NOMO-1 (cell line): ENCODE measurements around the gene PLAAT3.
"Not testable (repeated sequence)": the region's sequence is repeated elsewhere in the genome, so short reads cannot be mapped to it uniquely, and the experiment has no call there.

ENCODE experiments used
- DNase-seq, 2 experiments: peaks; one replicate each; lab custom pipeline; 2025; ENCODE audit not compliant: unreplicated experiment in 2 of 2; lab: John Stamatoyannopoulos, UW

The PLAAT3 gene

GRCh38 chr11:63547061-63547460 is 67.2 kb downstream of the PLAAT3 start:
- no peak for DNase-seq

GRCh38 chr11:63543711-63544110 is 70.5 kb downstream of the PLAAT3 start:
- DNase-seq: peak in 1 of 2 experiments; percentile 28

DNA sequence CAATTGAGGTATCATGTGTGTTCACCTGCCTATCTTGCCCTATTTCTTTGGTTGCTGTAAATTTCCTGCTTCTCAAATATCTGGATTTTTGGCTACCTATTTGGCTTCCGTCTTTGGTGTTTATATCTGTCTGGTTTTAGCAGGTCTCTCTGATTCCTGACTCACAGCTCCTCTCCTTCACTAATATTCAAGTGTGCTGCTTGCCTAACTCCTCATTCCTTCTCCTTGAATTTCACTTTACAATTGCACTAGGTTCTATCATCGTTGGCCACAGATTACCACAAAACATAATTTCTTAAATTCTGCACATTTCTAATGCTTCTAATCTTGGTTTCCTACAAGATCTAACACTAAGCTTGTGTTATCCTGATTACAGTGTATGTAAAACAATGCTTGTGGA is 71.7 kb downstream of the PLAAT3 start:
- not testable (repeated sequence) for DNase-seq

DNA sequence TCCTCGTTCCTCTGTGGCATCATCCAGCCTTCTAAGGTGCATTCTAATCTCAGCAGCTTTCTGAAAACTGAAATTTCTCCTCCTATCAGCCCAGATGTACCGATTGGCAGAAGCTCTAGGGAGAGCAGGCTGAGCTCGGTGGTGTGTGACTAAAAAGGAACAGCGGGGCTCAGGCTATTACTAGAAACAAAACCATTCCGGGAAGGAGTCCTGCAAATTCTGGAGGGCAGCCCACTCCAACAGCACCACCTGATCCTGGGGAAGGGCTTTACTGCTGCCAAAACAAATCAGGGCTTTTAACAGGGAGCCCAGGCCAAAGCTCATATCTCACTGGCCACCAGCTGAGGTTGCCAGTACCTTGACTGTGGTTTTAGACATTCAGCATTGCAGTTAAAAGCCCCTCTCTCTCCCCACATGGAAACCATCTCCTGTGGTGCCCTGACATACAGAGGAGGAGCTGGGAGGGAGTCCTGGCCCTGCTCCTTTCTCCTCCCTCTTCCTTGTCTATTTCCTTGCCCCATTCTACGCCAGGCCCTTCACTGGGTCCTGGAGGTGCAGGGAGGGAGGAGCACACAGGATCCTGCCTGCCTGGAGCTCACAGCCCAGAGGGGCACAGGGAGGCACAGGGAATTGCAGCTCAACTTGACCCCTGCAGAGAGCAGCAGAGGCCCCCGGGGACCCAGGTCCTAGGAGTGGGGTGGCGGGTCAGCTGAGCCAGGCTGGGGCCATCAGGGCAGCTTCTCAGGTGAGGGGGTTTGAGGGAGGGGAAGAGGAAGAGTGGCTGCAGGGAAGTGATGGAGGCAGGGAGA is 76.7 kb downstream of the PLAAT3 start:
- no peak for DNase-seq

GRCh38 chr11:63536669-63537292 is 77.5 kb downstream of the PLAAT3 start, which contains the start of gene PLAAT4:
TSS of gene PLAAT4 (plus strand) at chr11:63536808. CDS start at chr11:63536869, 61 bp downstream.
- DNase-seq: peak in 1 of 2 experiments; percentile 52

DNA sequence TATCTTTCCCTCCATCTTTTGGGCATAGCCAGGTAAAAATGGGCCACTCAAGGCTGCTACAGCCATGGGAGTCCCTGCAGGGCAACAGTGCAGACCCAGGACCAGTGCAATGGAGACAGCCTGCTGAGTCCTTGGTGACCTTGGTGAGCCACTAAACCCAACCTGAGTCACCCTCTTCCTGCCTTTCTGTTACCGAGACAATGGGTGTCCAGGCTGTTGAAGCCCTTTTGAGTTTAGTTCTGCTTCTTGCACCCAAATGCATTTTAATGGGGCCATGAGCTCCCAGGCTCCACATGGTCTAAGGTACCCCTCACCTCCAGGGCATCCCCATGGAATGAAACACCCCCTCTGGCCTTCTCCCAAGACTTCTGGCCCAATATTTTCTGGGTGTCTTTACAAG is 78.5 kb downstream of the PLAAT3 start:
- no peak for DNase-seq

DNA sequence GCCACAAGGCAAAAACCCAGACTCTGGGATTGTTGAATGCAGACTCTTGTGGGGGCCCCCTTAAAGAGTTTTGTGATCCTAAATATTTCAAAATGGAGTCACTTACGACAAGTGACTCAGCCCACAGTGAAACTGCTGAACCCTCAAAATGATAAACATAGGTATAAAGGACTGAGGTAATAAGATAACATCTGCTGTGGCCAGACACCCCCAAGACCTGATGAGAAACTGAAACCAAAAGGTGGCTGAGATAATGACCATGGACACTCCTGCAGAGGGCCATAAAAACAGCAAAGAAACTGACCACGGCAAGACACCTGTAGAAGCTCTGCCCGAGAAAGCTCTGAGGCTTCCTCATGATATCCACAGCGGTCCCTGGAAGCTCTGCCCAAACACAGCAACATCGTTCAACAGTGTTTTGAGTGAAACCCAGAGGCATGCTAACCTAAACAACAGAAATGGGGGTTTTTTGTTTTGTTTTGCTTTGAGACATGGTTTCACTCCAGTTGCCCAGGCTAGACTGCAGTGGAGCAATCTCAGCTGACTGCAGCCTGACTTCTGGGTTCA is 79.3 kb downstream of the PLAAT3 start:
- no peak for DNase-seq

GRCh38 chr11:63534076-63534475 is 80.2 kb downstream of the PLAAT3 start:
- DNase-seq: no peak

- DNase-seq: no peak
These were observed 81.3 kb downstream of the PLAAT3 start for GRCh38 chr11:63532799-63533475.

GRCh38 chr11:63532117-63532516 is 82.1 kb downstream of the PLAAT3 start:
- no peak for DNase-seq

DNA sequence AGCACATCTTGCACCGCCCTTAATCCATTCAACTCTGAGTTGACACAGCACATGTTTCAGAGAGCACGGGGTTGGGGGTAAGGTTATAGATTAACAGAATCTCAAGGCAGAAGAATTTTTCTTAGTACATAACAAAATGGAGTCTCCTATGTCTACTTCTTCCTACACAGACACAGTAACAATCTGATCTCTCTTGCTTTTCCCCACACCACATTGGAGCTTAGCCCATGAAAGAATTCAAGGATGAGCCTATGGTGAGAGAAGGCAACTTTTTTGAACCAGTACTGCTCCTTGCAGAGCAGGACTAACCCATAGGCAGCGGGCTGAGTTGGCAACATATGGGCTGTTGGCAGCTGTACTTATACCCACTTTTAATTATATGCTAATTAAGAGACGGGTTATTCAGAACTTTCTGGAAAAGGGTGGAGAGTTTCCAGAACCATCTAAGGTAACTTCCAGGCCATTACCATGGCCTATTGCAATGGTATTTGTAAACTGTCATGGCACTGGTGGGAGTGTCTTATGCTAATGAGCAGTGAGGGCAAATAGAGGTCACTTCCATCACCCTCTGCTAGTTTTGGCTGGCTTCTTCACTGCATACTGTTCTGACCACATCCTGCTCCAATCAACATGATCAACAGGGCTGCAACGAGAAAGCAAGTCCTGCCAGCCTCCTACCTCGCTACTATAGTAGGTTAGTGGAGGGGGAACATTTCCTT is 83.0 kb downstream of the PLAAT3 start:
- peak in 1 of 2 experiments; percentile 24 for DNase-seq

GRCh38 chr11:63530021-63530420 is 84.2 kb downstream of the PLAAT3 start:
- DNase-seq: no peak

GRCh38 chr11:63529373-63529772 is 84.9 kb downstream of the PLAAT3 start:
- DNase-seq: not testable (repeated sequence)

- not testable (repeated sequence) for DNase-seq
These were observed 85.4 kb downstream of the PLAAT3 start for GRCh38 chr11:63528729-63529278.

- DNase-seq: not testable (repeated sequence)
These were observed 86.1 kb downstream of the PLAAT3 start for GRCh38 chr11:63528156-63528555.

- DNase-seq: no peak
These were observed 86.6 kb downstream of the PLAAT3 start for GRCh38 chr11:63527667-63528066.
